GM12878 (cell line): ENCODE results near the gene SIRPD. TPM values are rescaled to one million over a fixed set of nuclear protein-coding genes. Genes with fewer than 3 reads are reported as not detected.

ENCODE experiments used
- ATAC-seq: fragments of 200-7000 bp; cut with Tn5 transposase; 3 replicates; pipeline ENCODE4 v1.9.1; 2020; ENCODE audit warnings: mild to moderate bottlenecking, moderate library complexity
- BruUV-seq: library from RNA; stranded (reverse); fragments of 400-500 nt; replicated peaks from 2 replicates; lab custom pipeline; 2021; lab: Mats Ljungman, UMichigan
- CTCF ChIA-PET: fragments of 300-600 bp; sonication (Branson Sonifier 250); formaldehyde crosslinking; extraction: SDS; loops from one replicate; lab custom pipeline; 2021; ENCODE audit warnings: inconsistent platforms; lab: Yijun Ruan, JAX
- POLR2A ChIA-PET: fragments of 350-600 bp; formaldehyde crosslinking; extraction: SDS; loops from one replicate; lab custom pipeline; 2021; ENCODE audit warnings: inconsistent platforms; lab: Charles Lee
- RAD21 ChIA-PET: fragments of 300-600 bp; sonication (Branson Sonifier 250); formaldehyde crosslinking; loops from one replicate; lab custom pipeline; 2023; ENCODE audit warnings: antibody characterized with exemption; ENCODE audit not compliant: unreplicated experiment; lab: Charles Lee
- SMC1A ChIA-PET: fragments of 300-600 bp; sonication (Branson Sonifier 250); formaldehyde crosslinking; loops from one replicate; lab custom pipeline; 2023; ENCODE audit not compliant: unreplicated experiment, uncharacterized antibody; lab: Charles Lee
- DNase-seq: peaks from one replicate; pipeline ENCODE4 v3.0.0-alpha.2; 2011; ENCODE audit warnings: low read depth, low spot score
- FAIRE-seq: peaks from 3 replicates; lab custom pipeline; 2011; peaks lifted over from hg19 to GRCh38; lab: Jason Lieb, UNC
- H2AFZ ChIP-seq: 2 replicates; pipeline ENCODE4 v1.6.0; 2011; ENCODE audit warnings: low read depth, low read length, control low read depth; ENCODE audit not compliant: control insufficient read depth
- H3K27ac ChIP-seq: 2 replicates; pipeline ENCODE4 v1.5.1; 2011; ENCODE audit warnings: control low read depth; ENCODE audit not compliant: control insufficient read depth, insufficient read depth
- H3K27me3 ChIP-seq, 2 experiments: replicated peaks in 1 of 2; 2 replicates each; pipeline versions ENCODE4 v1.6.0 to v1.6.1; 2011; ENCODE audit warnings: low read length in 1 of 2; ENCODE audit not compliant: control insufficient read depth in 2 of 2, insufficient read depth in 2 of 2
- H3K36me3 ChIP-seq, 2 experiments: 2 replicates each; pipeline ENCODE4 v1.5.1; 2011; ENCODE audit warnings: low read length in 1 of 2; ENCODE audit not compliant: control insufficient read depth in 2 of 2, insufficient read depth in 2 of 2
- H3K4me1 ChIP-seq: 2 replicates; pipeline ENCODE4 v1.6.1; 2011; ENCODE audit warnings: mild to moderate bottlenecking, low read length, moderate library complexity, mixed read lengths; ENCODE audit not compliant: control insufficient read depth, insufficient read depth
- H3K4me2 ChIP-seq: 2 replicates; pipeline ENCODE4 v1.6.0; 2011; ENCODE audit warnings: control low read depth; ENCODE audit not compliant: control insufficient read depth, insufficient read depth
- H3K4me3 ChIP-seq: fragments of 200-600 bp; sonication (generic); 2 replicates; pipeline ENCODE4 v1.5.1; 2016
- H3K79me2 ChIP-seq: 2 replicates; pipeline ENCODE4 v1.6.0; 2011; ENCODE audit warnings: low read length; ENCODE audit not compliant: control insufficient read depth, insufficient read depth
- H3K9ac ChIP-seq: 2 replicates; pipeline ENCODE4 v1.8.0; 2011; ENCODE audit warnings: low read length, control low read depth, mixed read lengths; ENCODE audit not compliant: control insufficient read depth, insufficient read depth
- H3K9me3 ChIP-seq: replicated peaks from 3 replicates; pipeline ENCODE4 v1.5.1; 2011; ENCODE audit warnings: mild to moderate bottlenecking, low read length; ENCODE audit not compliant: control insufficient read depth, insufficient read depth
- H4K20me1 ChIP-seq: 2 replicates; pipeline ENCODE4 v1.6.0; 2011; ENCODE audit not compliant: control insufficient read depth, insufficient read depth
- ATF7 ChIP-seq: fragments of 450-650 bp; IDR thresholded peaks from 2 replicates; pipeline ENCODE4 v1.6.1; 2016; ENCODE audit warnings: low read depth, mild to moderate bottlenecking
- BACH1 ChIP-seq: fragments of 450-650 bp; IDR thresholded peaks from 2 replicates; pipeline ENCODE4 v1.6.1; 2017; ENCODE audit warnings: mild to moderate bottlenecking, borderline replicate concordance
- CBX5 ChIP-seq: sonication (generic); IDR thresholded peaks from 2 replicates; pipeline ENCODE4 v1.6.1; 2016; ENCODE audit warnings: low read depth, moderate library complexity, mild to moderate bottlenecking, inconsistent platforms
- EP300 ChIP-seq, 2 experiments: fragments of 150-350 bp in 1 of 2; IDR thresholded peaks; 2 replicates each; pipeline ENCODE4 v1.6.1; 2011 to 2012; ENCODE audit warnings: low read depth in 2 of 2, low read length in 2 of 2, borderline replicate concordance in 1 of 2, improper control_type of control experiment in 1 of 2, inconsistent platforms in 1 of 2; ENCODE audit not compliant: control insufficient read depth in 1 of 2
- ESRRA ChIP-seq: IDR thresholded peaks from 2 replicates; pipeline ENCODE4 v1.6.1; 2012; ENCODE audit warnings: mild to moderate bottlenecking, low read length, improper control_type of control experiment
- IKZF1 ChIP-seq: fragments of 450-650 bp; conservative IDR thresholded peaks from 2 replicates; pipeline ENCODE4 v1.6.1; 2017; ENCODE audit warnings: antibody characterized with exemption, mild to moderate bottlenecking
- MYB ChIP-seq: fragments of 150-350 bp; IDR thresholded peaks from 2 replicates; pipeline ENCODE4 v1.6.1; 2014; ENCODE audit warnings: mild to moderate bottlenecking, low read depth, low read length, borderline replicate concordance
- NR2C1 ChIP-seq: fragments of 450-650 bp; IDR thresholded peaks from 2 replicates; pipeline ENCODE4 v1.6.1; 2017; ENCODE audit warnings: antibody characterized with exemption, mild to moderate bottlenecking, moderate library complexity
- POLR2A ChIP-seq: IDR thresholded peaks from 2 replicates; pipeline ENCODE4 v1.6.1; 2011; ENCODE audit warnings: low read depth, mild to moderate bottlenecking, low read length
- RB1 ChIP-seq: fragments of 450-650 bp; formaldehyde crosslinking; IDR thresholded peaks from 2 replicates; pipeline ENCODE4 v1.6.1; 2017; ENCODE audit warnings: mild to moderate bottlenecking, borderline replicate concordance
- TCF12 ChIP-seq: IDR thresholded peaks from 2 replicates; pipeline ENCODE4 v1.6.1; 2011; ENCODE audit warnings: low read depth, mild to moderate bottlenecking, low read length
- YY1 ChIP-seq: IDR thresholded peaks from 2 replicates; pipeline ENCODE4 v1.6.1; 2011; ENCODE audit warnings: low read depth, mild to moderate bottlenecking, low read length
- ZBTB4 ChIP-seq: fragments of 450-650 bp; formaldehyde crosslinking; IDR thresholded peaks from 2 replicates; pipeline ENCODE4 v1.4.0; 2022; ENCODE audit warnings: mild to moderate bottlenecking, moderate library complexity
- ZNF207 ChIP-seq: fragments of 450-650 bp; IDR thresholded peaks from 2 replicates; pipeline ENCODE4 v1.6.1; 2014; ENCODE audit warnings: antibody characterized with exemption, mild to moderate bottlenecking, borderline replicate concordance
- WGBS: methylation state at CpG from one replicate; pipeline ENCODE4 v1.1.6; 2016; ENCODE audit warnings: low lambda C conversion rate; ENCODE audit not compliant: insufficient replicate concordance, insufficient coverage; ENCODE audit errors: missing lambda C conversion rate; 5-methylcytosine and 5-hydroxymethylcytosine counted together
- in situ Hi-C: fragments of 300-500 bp; cut with MboI; formaldehyde crosslinking; loops from 9 replicates; pipeline ENCODE4 v1.14.3; 2018; ENCODE audit warnings: mixed read lengths
- intact Hi-C: fragments of 100-400 bp; cut with micrococcal nuclease; formaldehyde crosslinking; loops from one replicate; pipeline ENCODE4 v1.14.2; 2022; ENCODE audit not compliant: unreplicated experiment
- polyA plus RNA-seq, 11 experiments: library from polyadenylated mRNA; depleted of rRNA in 4 of 11; unstranded in 6 of 11; stranded (reverse) in 5 of 11; fragments of >200 nt; fragmentation: Nextera tagmentation in 4 of 11; fragmentation: Illumina TruSeq in 1 of 11; extraction: Ambion mirVana in 4 of 11; extraction: Trizol in 1 of 11; gene quantifications; 1 replicate in 1 of 11; 2 replicates in 10 of 11; pipeline versions ENCODE4 v1.2.1 to v1.2.3, GENCODE V29; 2011 to 2016; ENCODE audit warnings: inconsistent platforms in 2 of 11, missing spikeins in 2 of 11, low read depth in 1 of 11
- total RNA-seq, 4 experiments: library from RNA; depleted of rRNA in 3 of 4; stranded (reverse); fragments of >200 nt in 3 of 4; fragmentation: Illumina TruSeq in 1 of 4; extraction: Trizol in 1 of 4; gene quantifications; 2 replicates each; pipeline versions ENCODE4 v1.2.1 to v1.2.3, GENCODE V29; 2013 to 2021
- TF ChIP-seq, protein P1 (sequence below): IDR thresholded peaks from 2 replicates; pipeline ENCODE4 v1.6.1; 2011; ENCODE audit warnings: low read depth, mild to moderate bottlenecking, low read length, moderate library complexity, borderline replicate concordance; ENCODE audit errors: extremely low read depth
- TF ChIP-seq, protein P2 (sequence below): fragments of 450-650 bp; IDR thresholded peaks from 2 replicates; pipeline ENCODE4 v1.6.1; 2017; ENCODE audit warnings: antibody characterized with exemption, mild to moderate bottlenecking, moderate library complexity

Gene SIRPD
- total and polyA plus RNA-seq, 10 of the 15 experiments (the other 5 are each of a cell fraction or from before 2014, with no cell fraction given) = 0.10 to 1.6 (median 0.88) TPM

- no peak for TF ChIP-seq ZBTB4
Measured at GRCh38 chr20:1507276-1507675, 50.2 kb downstream of the SIRPD start (continued).

DNA sequence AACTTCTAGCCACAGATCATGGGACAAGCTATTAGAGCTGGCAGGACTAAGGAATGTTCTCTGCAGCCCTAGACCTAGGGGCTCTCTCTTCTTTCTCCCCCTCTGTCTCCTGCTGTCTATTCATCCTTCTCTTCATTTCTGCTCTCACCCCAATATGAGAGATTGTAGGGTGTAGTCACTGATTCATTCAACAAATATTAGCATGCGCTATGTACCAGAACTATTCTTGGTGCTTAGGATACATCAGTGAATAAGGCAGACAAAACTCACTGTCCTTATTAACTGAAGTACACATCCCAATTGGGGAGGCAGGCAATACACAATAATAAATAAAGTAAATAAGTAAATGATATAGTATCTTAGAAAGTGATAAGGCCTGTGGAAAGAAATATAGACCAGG is 51.6 kb downstream of the SIRPD start:
- BruUV-seq = no TSS peak
- 50% methylated on average over 1 of the region's 1 CpG for WGBS
- ChIA-PET RAD21 (interaction anchor here (0.8 to 5.6 kb wide), 3 partner anchors 70 to 228 kb away, joined by 3 to 44 read pairs (median 5); no protein-coding TSS in a partner anchor), CTCF (interaction anchor here (0.8 to 7.6 kb wide), 8 partner anchors 17 to 271 kb away, joined by 3 to 66 read pairs (median 6); no protein-coding TSS in a partner anchor), POLR2A (no interaction called here), SMC1A (interaction anchor here (0.9 to 11.1 kb wide), 8 partner anchors 17 to 296 kb away, joined by 3 to 138 read pairs (median 4); no protein-coding TSS in a partner anchor)
- no peak overlapping the region for H3K4me3 ChIP-seq
- ATAC-seq (no peak), FAIRE-seq (no peak), DNase-seq (no peak)
- H3K79me2 ChIP-seq = no peaks in the 10 kb centered on the region
- H4K20me1 ChIP-seq = no peaks in the 10 kb centered on the region
- intact Hi-C loops = loop anchor here (5.0 kb wide), 1 partner anchor 126 kb away; no protein-coding TSS in a partner anchor
- no peak overlapping the region for H3K9ac ChIP-seq
- H3K4me2 ChIP-seq = no peak overlapping the region
- in situ Hi-C loops = no loop called here
- H3K36me3 ChIP-seq = no peaks in the 10 kb centered on the region
- H3K27me3 ChIP-seq = peaks cover 0 to 8% of the 10 kb centered on the region in 2 experiments; a peak in 1 of 4 replicates
- 0 out of 2 replicates have a peak, but pooled peaks cover 3% of the 10 kb centered on the region for H3K4me1 ChIP-seq
- no peak overlapping the region for H3K27ac ChIP-seq
- peaks cover 3% of the 10 kb centered on the region; the same call in 1 of the 3 replicates for H3K9me3 ChIP-seq
- H2AFZ ChIP-seq = no peak overlapping the region
- no peak for TF ChIP-seq NR2C1
- TF ChIP-seq, protein P1, sequence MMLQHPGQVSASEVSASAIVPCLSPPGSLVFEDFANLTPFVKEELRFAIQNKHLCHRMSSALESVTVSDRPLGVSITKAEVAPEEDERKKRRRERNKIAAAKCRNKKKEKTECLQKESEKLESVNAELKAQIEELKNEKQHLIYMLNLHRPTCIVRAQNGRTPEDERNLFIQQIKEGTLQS = no peak
- TF ChIP-seq IKZF1 = no peak
- no peak for TF ChIP-seq POLR2A
- TF ChIP-seq, protein P2, sequence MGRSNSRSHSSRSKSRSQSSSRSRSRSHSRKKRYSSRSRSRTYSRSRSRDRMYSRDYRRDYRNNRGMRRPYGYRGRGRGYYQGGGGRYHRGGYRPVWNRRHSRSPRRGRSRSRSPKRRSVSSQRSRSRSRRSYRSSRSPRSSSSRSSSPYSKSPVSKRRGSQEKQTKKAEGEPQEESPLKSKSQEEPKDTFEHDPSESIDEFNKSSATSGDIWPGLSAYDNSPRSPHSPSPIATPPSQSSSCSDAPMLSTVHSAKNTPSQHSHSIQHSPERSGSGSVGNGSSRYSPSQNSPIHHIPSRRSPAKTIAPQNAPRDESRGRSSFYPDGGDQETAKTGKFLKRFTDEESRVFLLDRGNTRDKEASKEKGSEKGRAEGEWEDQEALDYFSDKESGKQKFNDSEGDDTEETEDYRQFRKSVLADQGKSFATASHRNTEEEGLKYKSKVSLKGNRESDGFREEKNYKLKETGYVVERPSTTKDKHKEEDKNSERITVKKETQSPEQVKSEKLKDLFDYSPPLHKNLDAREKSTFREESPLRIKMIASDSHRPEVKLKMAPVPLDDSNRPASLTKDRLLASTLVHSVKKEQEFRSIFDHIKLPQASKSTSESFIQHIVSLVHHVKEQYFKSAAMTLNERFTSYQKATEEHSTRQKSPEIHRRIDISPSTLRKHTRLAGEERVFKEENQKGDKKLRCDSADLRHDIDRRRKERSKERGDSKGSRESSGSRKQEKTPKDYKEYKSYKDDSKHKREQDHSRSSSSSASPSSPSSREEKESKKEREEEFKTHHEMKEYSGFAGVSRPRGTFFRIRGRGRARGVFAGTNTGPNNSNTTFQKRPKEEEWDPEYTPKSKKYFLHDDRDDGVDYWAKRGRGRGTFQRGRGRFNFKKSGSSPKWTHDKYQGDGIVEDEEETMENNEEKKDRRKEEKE = no peak
- no peak for TF ChIP-seq ESRRA
- TF ChIP-seq ATF7 = no peak
- TF ChIP-seq TCF12 = no peak
- TF ChIP-seq CBX5 = no peak
- no peak for TF ChIP-seq MYB
- TF ChIP-seq YY1 = no peak
- no peak for TF ChIP-seq BACH1
- no peak for TF ChIP-seq RB1
- TF ChIP-seq ZNF207 = no peak
- no peak for TF ChIP-seq EP300 (IDR thresholded peaks at IDR 0.05; ENCODE audit: borderline replicate concordance in 1 of 2, control insufficient read depth in 1 of 2, low read depth in 2 of 2, low read length in 2 of 2)
